ENCODE results near the gene LRMDA. TPM values are rescaled to one million over a fixed set of nuclear protein-coding genes. Genes with fewer than 3 reads are reported as not detected.

LRMDA gene
- total RNA-seq, 2 experiments from 2014 or later, result not detected

DNA sequence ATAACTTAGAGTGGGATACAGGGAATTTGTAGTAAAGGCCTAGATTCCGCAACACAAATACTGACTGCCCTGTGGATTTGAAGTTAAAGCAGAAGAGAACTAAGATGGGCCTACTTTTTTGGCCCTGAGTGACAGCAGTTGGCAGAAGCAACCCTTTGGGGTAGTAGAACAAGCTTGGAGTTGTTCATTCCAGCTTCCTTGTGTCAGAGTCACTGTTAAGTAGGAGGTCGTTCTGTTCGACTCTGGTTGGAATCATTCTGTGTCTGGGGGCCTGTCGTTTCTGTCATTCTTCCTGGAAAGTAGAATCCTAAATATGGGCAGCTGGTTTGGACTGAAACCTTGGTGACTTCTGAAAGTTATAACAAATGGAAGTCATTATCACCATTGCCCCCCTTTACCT is 865.9 kb downstream of the LRMDA start:
- DNase-seq (ENCODE audit: low spot score), result no peak
- Histone ChIP-seq H3K27ac (ENCODE audit: low read depth, low read length, poor library complexity, severe bottlenecking) (no peak overlapping the region), H3K4me2 (ENCODE audit: low read length) (no peak overlapping the region), H3K4me1 (ENCODE audit: insufficient read depth, low read length, poor library complexity, severe bottlenecking) (no peaks in the 10 kb centered on the region), H2AFZ (ENCODE audit: low read length) (no peak overlapping the region), H3K4me3 (ENCODE audit: low read depth, low read length, poor library complexity, severe bottlenecking) (no peak overlapping the region), H3K9me2 (ENCODE audit: insufficient read depth, low read length) (no peaks in the 10 kb centered on the region), H3K36me3 (ENCODE audit: insufficient read depth, low read length) (no peaks in the 10 kb centered on the region), H3K9me3 (ENCODE audit: low read length) (no peaks in the 10 kb centered on the region), H3K79me2 (ENCODE audit: insufficient read depth, low read depth, low read length) (no peaks in the 10 kb centered on the region), H4K20me1 (ENCODE audit: insufficient read depth, low read length) (no peaks in the 10 kb centered on the region)
- BruUV-seq (replicated peaks), result no TSS peak
- intact Hi-C loops (cut with micrococcal nuclease; ENCODE audit: unreplicated experiment), result no loop called here
- POLR2A ChIA-PET, result no interaction called here
- TF ChIP-seq EZH2phosphoT487 (IDR thresholded peaks at IDR 0.05; ENCODE audit: borderline replicate concordance, low read depth, low read length) (no peak), CTCF (conservative IDR thresholded peaks at IDR 0.05; ENCODE audit: low read length) (no peak)
- CTCF ChIA-PET (ENCODE audit: unreplicated experiment), result no interaction called here

- no peak for DNase-seq (ENCODE audit: low spot score)
- no peaks in the 10 kb centered on the region for H3K9me3 ChIP-seq (ENCODE audit: low read length)
- H3K79me2 ChIP-seq (ENCODE audit: insufficient read depth, low read depth, low read length), result no peaks in the 10 kb centered on the region
- intact Hi-C loops (cut with micrococcal nuclease; ENCODE audit: unreplicated experiment), result no loop called here
- no peak overlapping the region for H3K4me3 ChIP-seq (ENCODE audit: low read depth, low read length, poor library complexity, severe bottlenecking)
- CTCF ChIA-PET (ENCODE audit: unreplicated experiment), result no interaction called here
- no peak overlapping the region for H3K27ac ChIP-seq (ENCODE audit: low read depth, low read length, poor library complexity, severe bottlenecking)
- TF ChIP-seq EZH2phosphoT487 (IDR thresholded peaks at IDR 0.05; ENCODE audit: borderline replicate concordance, low read depth, low read length) (no peak), CTCF (conservative IDR thresholded peaks at IDR 0.05; ENCODE audit: low read length) (no peak)
- H3K36me3 ChIP-seq (ENCODE audit: insufficient read depth, low read length), result no peaks in the 10 kb centered on the region
- POLR2A ChIA-PET, result no interaction called here
- no peaks in the 10 kb centered on the region for H3K4me1 ChIP-seq (ENCODE audit: insufficient read depth, low read length, poor library complexity, severe bottlenecking)
- no peaks in the 10 kb centered on the region for H3K9me2 ChIP-seq (ENCODE audit: insufficient read depth, low read length)
- H2AFZ ChIP-seq (ENCODE audit: low read length), result no peak overlapping the region
- no TSS peak for BruUV-seq (replicated peaks)
- no peaks in the 10 kb centered on the region for H4K20me1 ChIP-seq (ENCODE audit: insufficient read depth, low read length)
- no peak overlapping the region for H3K4me2 ChIP-seq (ENCODE audit: low read length)
Measured at GRCh38 chr10:76297780-76298281, 866.4 kb downstream of the LRMDA start.

- no peak overlapping the region for H3K4me3 ChIP-seq (ENCODE audit: low read depth, low read length, poor library complexity, severe bottlenecking)
- H3K79me2 ChIP-seq (ENCODE audit: insufficient read depth, low read depth, low read length), result no peaks in the 10 kb centered on the region
- no TSS peak for BruUV-seq (replicated peaks)
- DNase-seq (ENCODE audit: low spot score), result no peak
- H3K4me2 ChIP-seq (ENCODE audit: low read length), result no peak overlapping the region
- POLR2A ChIA-PET, result no interaction called here
- H3K4me1 ChIP-seq (ENCODE audit: insufficient read depth, low read length, poor library complexity, severe bottlenecking), result no peaks in the 10 kb centered on the region
- no peak overlapping the region for H2AFZ ChIP-seq (ENCODE audit: low read length)
- intact Hi-C loops (cut with micrococcal nuclease; ENCODE audit: unreplicated experiment), result no loop called here
- H3K27ac ChIP-seq (ENCODE audit: low read depth, low read length, poor library complexity, severe bottlenecking), result no peak overlapping the region
- no peaks in the 10 kb centered on the region for H4K20me1 ChIP-seq (ENCODE audit: insufficient read depth, low read length)
- CTCF ChIA-PET (ENCODE audit: unreplicated experiment), result no interaction called here
- no peaks in the 10 kb centered on the region for H3K36me3 ChIP-seq (ENCODE audit: insufficient read depth, low read length)
- H3K9me2 ChIP-seq (ENCODE audit: insufficient read depth, low read length), result no peaks in the 10 kb centered on the region
- TF ChIP-seq EZH2phosphoT487 (IDR thresholded peaks at IDR 0.05; ENCODE audit: borderline replicate concordance, low read depth, low read length), result no peak
- H3K9me3 ChIP-seq (ENCODE audit: low read length), result no peaks in the 10 kb centered on the region
Measured at GRCh38 chr10:76298329-76298728, 866.9 kb downstream of the LRMDA start.

Data from OCI-LY7 (cell line).